ENCODE results near the gene JAZF1. TPM values are rescaled to one million over a fixed set of nuclear protein-coding genes. Genes with fewer than 3 reads are reported as not detected.

The JAZF1 gene
- total RNA-seq, 1 donor from 2014 or later, result 21.7 TPM

- DNase-seq (ENCODE audit: low spot score), result no peak
- intact Hi-C loops (cut with DNase I), result no loop called here
- ATAC-seq, result no peak
Observed at GRCh38 chr7:28145931-28146330, 34.7 kb downstream of the JAZF1 start.

- intact Hi-C loops (cut with DNase I), result no loop called here
Observed at GRCh38 chr7:28145090-28145626, 35.4 kb downstream of the JAZF1 start.

GRCh38 chr7:28144266-28144665, 36.3 kb downstream of the JAZF1 start:
- ATAC-seq (no peak), DNase-seq (ENCODE audit: low spot score) (no peak)
- intact Hi-C loops (cut with DNase I), result no loop called here

More at GRCh38 chr7:28145090-28145626, 35.4 kb downstream of the JAZF1 start:
- no peak for DNase-seq (ENCODE audit: low spot score)
- ATAC-seq, result no peak

- intact Hi-C loops (cut with DNase I), result no loop called here
- DNase-seq (ENCODE audit: low spot score) (no peak), ATAC-seq (no peak)
Observed at GRCh38 chr7:28142650-28143049, 37.9 kb downstream of the JAZF1 start.

GRCh38 chr7:28140979-28141378, 39.6 kb downstream of the JAZF1 start:
- no peak for DNase-seq (ENCODE audit: low spot score)
- no peak for ATAC-seq
- intact Hi-C loops (cut with DNase I), result no loop called here

GRCh38 chr7:28138837-28139236, 41.8 kb downstream of the JAZF1 start:
- DNase-seq (ENCODE audit: low spot score) (no peak), ATAC-seq (no peak)
- intact Hi-C loops (cut with DNase I), result no loop called here

GRCh38 chr7:28137463-28137862, 43.1 kb downstream of the JAZF1 start:
- intact Hi-C loops (cut with DNase I), result no loop called here
- ATAC-seq (no peak), DNase-seq (ENCODE audit: low spot score) (no peak)

- DNase-seq (ENCODE audit: low spot score) (no peak), ATAC-seq (no peak)
- intact Hi-C loops (cut with DNase I), result no loop called here
Observed at GRCh38 chr7:28136885-28137284, 43.7 kb downstream of the JAZF1 start.

GRCh38 chr7:28136420-28136819, 44.2 kb downstream of the JAZF1 start:
- intact Hi-C loops (cut with DNase I), result no loop called here
- no peak for ATAC-seq
- DNase-seq (ENCODE audit: low spot score), result no peak

- ATAC-seq (no peak), DNase-seq (ENCODE audit: low spot score) (no peak)
- intact Hi-C loops (cut with DNase I), result no loop called here
Observed at GRCh38 chr7:28135760-28136159, 44.8 kb downstream of the JAZF1 start.

- DNase-seq (ENCODE audit: low spot score) (no peak), ATAC-seq (no peak)
- intact Hi-C loops (cut with DNase I), result no loop called here
Observed at GRCh38 chr7:28135315-28135714, 45.3 kb downstream of the JAZF1 start.

GRCh38 chr7:28133872-28134271, 46.7 kb downstream of the JAZF1 start:
- DNase-seq (ENCODE audit: low spot score) (no peak), ATAC-seq (no peak)
- intact Hi-C loops (cut with DNase I), result no loop called here

- ATAC-seq, result peak; percentile 57
- intact Hi-C loops (cut with DNase I), result no loop called here
- no peak for DNase-seq (ENCODE audit: low spot score)
Observed at GRCh38 chr7:28132959-28133870, 47.4 kb downstream of the JAZF1 start.

GRCh38 chr7:28130277-28130676, 50.3 kb downstream of the JAZF1 start:
- ATAC-seq (no peak), DNase-seq (ENCODE audit: low spot score) (no peak)
- intact Hi-C loops (cut with DNase I), result no loop called here

GRCh38 chr7:28128608-28129007, 52.0 kb downstream of the JAZF1 start:
- intact Hi-C loops (cut with DNase I), result no loop called here
- no peak for DNase-seq (ENCODE audit: low spot score)
- ATAC-seq, result no peak

GRCh38 chr7:28126410-28127041, 54.1 kb downstream of the JAZF1 start:
- intact Hi-C loops (cut with DNase I), result no loop called here
- ATAC-seq (peak; percentile 60), DNase-seq (ENCODE audit: low spot score) (no peak)

- intact Hi-C loops (cut with DNase I), result no loop called here
- ATAC-seq, result peak; percentile 89
- peak; percentile 68 for DNase-seq (ENCODE audit: low spot score)
Observed at GRCh38 chr7:28125431-28126409, 54.9 kb downstream of the JAZF1 start.

- DNase-seq (ENCODE audit: low spot score) (no peak), ATAC-seq (no peak)
- intact Hi-C loops (cut with DNase I), result no loop called here
Observed at GRCh38 chr7:28124413-28124812, 56.2 kb downstream of the JAZF1 start.

- DNase-seq (ENCODE audit: low spot score) (no peak), ATAC-seq (no peak)
- intact Hi-C loops (cut with DNase I), result no loop called here
Observed at GRCh38 chr7:28123752-28124151, 56.8 kb downstream of the JAZF1 start.

All from sciatic nerve (tissue), 2 donors.